Thoracic aorta endothelial cell (primary cell): Measurements from ENCODE around the gene ASMT. TPM values are rescaled to one million over a fixed set of nuclear protein-coding genes. Genes with fewer than 3 reads are reported as not detected.

Experiments
- total RNA-seq: library from RNA; depleted of rRNA; stranded (reverse); fragments of >200 nt; gene quantifications from 2 replicates; pipeline ENCODE4 v1.2.3, GENCODE V29; 2012

Gene ASMT
- not detected in 2 replicates for total RNA-seq

DNA sequence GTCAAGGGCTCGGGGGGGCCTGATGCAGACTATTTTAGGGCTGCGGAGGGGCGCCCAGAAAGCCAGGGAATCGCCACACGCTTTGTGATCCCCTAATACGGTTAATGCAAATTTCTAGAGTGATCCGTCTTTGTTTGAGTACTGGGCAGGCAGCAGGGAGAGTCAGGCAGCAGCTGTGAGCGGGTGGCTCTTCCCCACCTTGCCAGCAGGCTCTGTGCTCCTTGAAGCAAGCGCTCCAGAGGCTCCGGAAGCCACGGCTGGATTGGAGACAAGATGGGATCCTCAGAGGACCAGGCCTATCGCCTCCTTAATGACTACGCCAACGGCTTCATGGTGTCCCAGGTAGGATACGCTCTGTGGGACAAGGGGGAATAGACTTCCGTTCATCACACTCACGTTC, at the start of gene ASMT:
TSS of gene ASMT (plus strand) at position 133 of the 400 bp plus-strand sequence. CDS start at position 274, 141 bp downstream.

DNA sequence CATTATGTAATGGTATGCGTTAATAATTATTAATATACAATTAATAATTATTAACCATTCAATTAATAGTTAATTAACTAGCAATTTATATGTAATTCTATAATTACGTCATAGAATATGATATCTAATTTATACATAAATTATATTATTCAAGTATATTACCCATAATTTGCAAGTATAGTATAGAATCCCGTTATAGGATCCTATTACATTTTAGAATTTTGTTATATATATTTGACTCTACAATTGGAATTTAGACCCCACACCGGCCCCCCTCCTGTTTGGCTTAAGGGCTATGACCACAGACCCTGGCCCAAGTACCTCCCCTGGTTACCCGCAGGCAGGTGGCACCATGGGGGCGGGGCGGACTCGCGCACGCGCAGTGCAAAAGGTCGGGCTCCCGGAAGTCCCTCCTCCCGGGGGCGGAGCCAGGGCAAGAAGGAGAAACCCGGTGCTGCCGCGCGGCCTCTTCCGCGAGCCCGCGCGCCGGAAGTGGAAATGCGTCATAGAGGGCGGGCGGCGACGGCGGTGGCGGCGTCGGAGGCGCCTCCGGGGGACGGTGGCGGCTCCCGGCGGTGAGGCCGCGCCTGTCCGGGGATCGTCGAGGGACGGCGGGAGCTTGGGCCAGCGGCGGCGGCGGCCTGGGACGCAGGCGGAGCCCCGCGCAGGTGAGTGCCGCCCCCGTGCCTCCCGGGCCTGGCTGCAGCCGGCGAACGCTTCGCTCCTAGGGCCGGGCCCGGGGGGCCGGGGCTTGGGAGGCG, 23.6 kb upstream of the ASMT start, which contains the start of gene AKAP17A:
TSS of gene AKAP17A (plus strand) at position 503 of the 761 bp plus-strand sequence. CDS start 1,859 bp downstream, outside the sequence.

Other genes with a start within 250 kb of the ASMT start
- 224 and 283 TPM in 2 replicates for gene SLC25A6, start 222.9 kb upstream of the ASMT start, total RNA-seq
- 20.6 and 23.9 TPM in 2 replicates for gene ASMTL, start 162.2 kb upstream of the ASMT start, total RNA-seq
- gene P2RY8, start 77.9 kb upstream of the ASMT start, total RNA-seq: not detected in 2 replicates
- 18.1 and 23.0 TPM in 2 replicates for gene AKAP17A, start 23.5 kb upstream of the ASMT start, total RNA-seq